Fibroblast of lung (primary cell): ENCODE measurements around the gene INCENP. TPM values are rescaled to one million over a fixed set of nuclear protein-coding genes. Genes with fewer than 3 reads are reported as not detected.
"Not testable (repeated sequence)": the region's sequence is repeated elsewhere in the genome, so short reads cannot be mapped to it uniquely, and the experiment has no call there.

ENCODE experiments used
- DNase-seq, 2 donors: peaks; one replicate each; pipeline versions ENCODE4 v3.0.0 to v3.0.0-alpha.2; 2010; ENCODE audit warnings: low read depth in 2 of 2
- H2AFZ ChIP-seq: 2 replicates; pipeline ENCODE4 v1.5.1; 2012; ENCODE audit warnings: low read length, control low read depth, inconsistent platforms
- H3K27ac ChIP-seq: 2 replicates; pipeline ENCODE4 v1.5.1; 2011; ENCODE audit warnings: low read length, control low read depth; ENCODE audit not compliant: insufficient read depth
- H3K27me3 ChIP-seq: 2 replicates; pipeline ENCODE4 v1.5.1; 2011; ENCODE audit warnings: mild to moderate bottlenecking, low read length; ENCODE audit not compliant: control insufficient read depth, insufficient read depth
- H3K36me3 ChIP-seq: 2 replicates; pipeline ENCODE4 v1.5.1; 2011; ENCODE audit warnings: low read length; ENCODE audit not compliant: control insufficient read depth, insufficient read depth
- H3K4me1 ChIP-seq: 2 replicates; pipeline ENCODE4 v1.5.1; 2011; ENCODE audit warnings: low read length; ENCODE audit not compliant: control insufficient read depth, insufficient read depth; ENCODE audit errors: extremely low read depth
- H3K4me2 ChIP-seq: 2 replicates; pipeline ENCODE4 v1.5.1; 2011; ENCODE audit warnings: low read length, control low read depth; ENCODE audit not compliant: insufficient read depth; ENCODE audit errors: extremely low read depth
- H3K4me3 ChIP-seq, 4 experiments: fragments of 200-600 bp in 1 of 4; sonication (generic) in 1 of 4; replicated peaks in 1 of 4; 2 replicates each; pipeline ENCODE4 v1.5.1; 2011 to 2016; ENCODE audit warnings: low read length in 4 of 4, low read depth in 3 of 4, mild to moderate bottlenecking in 3 of 4, control low read depth in 2 of 4, inconsistent platforms in 1 of 4, mixed read lengths in 1 of 4; ENCODE audit not compliant: insufficient read depth in 1 of 4; ENCODE audit errors: control extremely low read depth in 1 of 4
- H3K79me2 ChIP-seq: 2 replicates; pipeline ENCODE4 v1.5.1; 2012; ENCODE audit warnings: mild to moderate bottlenecking, low read length, inconsistent platforms; ENCODE audit not compliant: control insufficient read depth, insufficient read depth
- H3K9ac ChIP-seq: 2 replicates; pipeline ENCODE4 v1.5.1; 2011; ENCODE audit warnings: mild to moderate bottlenecking, low read length, control low read depth; ENCODE audit not compliant: insufficient read depth
- H3K9me3 ChIP-seq: 2 replicates; pipeline ENCODE4 v1.5.1; 2012; ENCODE audit warnings: low read depth, low read length; ENCODE audit not compliant: control insufficient read depth, insufficient read depth
- H4K20me1 ChIP-seq: 2 replicates; pipeline ENCODE4 v1.5.1; 2011; ENCODE audit warnings: low read length; ENCODE audit not compliant: control insufficient read depth, insufficient read depth; ENCODE audit errors: extremely low read depth
- EZH2 ChIP-seq: IDR thresholded peaks from 2 replicates; pipeline ENCODE4 v1.5.1; 2012; ENCODE audit warnings: low read length, control low read depth, mild to moderate bottlenecking; ENCODE audit errors: missing control alignments
- polyA plus RNA-seq, 2 donors: library from polyadenylated mRNA; depleted of rRNA in 1 of 2; stranded (reverse) in 1 of 2; unstranded in 1 of 2; fragments of >200 nt; gene quantifications; 2 replicates each; pipeline ENCODE4 v1.2.1, GENCODE V29; 2011 to 2012; ENCODE audit warnings: missing spikeins in 1 of 2
- total RNA-seq: library from RNA; depleted of rRNA; stranded (reverse); fragments of >200 nt; gene quantifications from 2 replicates; pipeline ENCODE4 v1.2.1, GENCODE V29; 2014
- TF ChIP-seq, protein P1 (sequence below), 2 donors: IDR thresholded peaks in 1 of 2; conservative IDR thresholded peaks in 1 of 2; 1 replicate in 1 of 2; 2 replicates in 1 of 2; pipeline ENCODE4 v1.5.1; 2011 to 2012; ENCODE audit warnings: low read length in 2 of 2, control low read depth in 1 of 2, inconsistent platforms in 1 of 2, low read depth in 1 of 2, mild to moderate bottlenecking in 1 of 2

INCENP gene
- total and polyA plus RNA-seq, 2 donors (not counting 1 experiment from before 2014, with no cell fraction given), result 6.6 to 12.7 TPM

- no peaks in the 10 kb centered on the region for H3K4me1 ChIP-seq
Measured at GRCh38 chr11:62186195-62186594, 62.4 kb downstream of the INCENP start.

GRCh38 chr11:62190011-62190410, 66.2 kb downstream of the INCENP start, which contains the start of gene SCGB1D1:
SCGB1D1 (plus strand) TSS chr11:62190216; CDS start chr11:62190285, 69 bp downstream.
- no peak for TF ChIP-seq EZH2
- TF ChIP-seq, protein P1, sequence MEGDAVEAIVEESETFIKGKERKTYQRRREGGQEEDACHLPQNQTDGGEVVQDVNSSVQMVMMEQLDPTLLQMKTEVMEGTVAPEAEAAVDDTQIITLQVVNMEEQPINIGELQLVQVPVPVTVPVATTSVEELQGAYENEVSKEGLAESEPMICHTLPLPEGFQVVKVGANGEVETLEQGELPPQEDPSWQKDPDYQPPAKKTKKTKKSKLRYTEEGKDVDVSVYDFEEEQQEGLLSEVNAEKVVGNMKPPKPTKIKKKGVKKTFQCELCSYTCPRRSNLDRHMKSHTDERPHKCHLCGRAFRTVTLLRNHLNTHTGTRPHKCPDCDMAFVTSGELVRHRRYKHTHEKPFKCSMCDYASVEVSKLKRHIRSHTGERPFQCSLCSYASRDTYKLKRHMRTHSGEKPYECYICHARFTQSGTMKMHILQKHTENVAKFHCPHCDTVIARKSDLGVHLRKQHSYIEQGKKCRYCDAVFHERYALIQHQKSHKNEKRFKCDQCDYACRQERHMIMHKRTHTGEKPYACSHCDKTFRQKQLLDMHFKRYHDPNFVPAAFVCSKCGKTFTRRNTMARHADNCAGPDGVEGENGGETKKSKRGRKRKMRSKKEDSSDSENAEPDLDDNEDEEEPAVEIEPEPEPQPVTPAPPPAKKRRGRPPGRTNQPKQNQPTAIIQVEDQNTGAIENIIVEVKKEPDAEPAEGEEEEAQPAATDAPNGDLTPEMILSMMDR (conservative IDR thresholded peaks at IDR 0.05 in 1 of 2, IDR thresholded peaks at IDR 0.05 in 1 of 2; ENCODE audit: low read depth in 1 of 2, low read length in 2 of 2), result no peak
- Histone ChIP-seq H3K9me3 (no peaks in the 10 kb centered on the region), H2AFZ (no peak within 1 kb of the TSS), H3K9ac (no peak within 1 kb of the TSS), H3K4me1 (no peaks in the 10 kb centered on the region), H3K27ac (no peak within 1 kb of the TSS), H3K36me3 (no peaks in the 10 kb centered on the region), H3K4me3 (no peak within 1 kb of the TSS), H4K20me1 (no peaks in the 10 kb centered on the region), H3K4me2 (no peak within 1 kb of the TSS), H3K27me3 (peaks cover 2% of the 10 kb centered on the region), H3K79me2 (no peaks in the 10 kb centered on the region)
- no peak for DNase-seq

More at GRCh38 chr11:62186195-62186594, 62.4 kb downstream of the INCENP start:
- H3K36me3 ChIP-seq, result no peaks in the 10 kb centered on the region
- H2AFZ ChIP-seq, result no peak overlapping the region
- no peak overlapping the region for H3K9ac ChIP-seq
- H3K9me3 ChIP-seq, result no peaks in the 10 kb centered on the region
- H3K27me3 ChIP-seq, result peaks cover 2% of the 10 kb centered on the region
- no peaks in the 10 kb centered on the region for H4K20me1 ChIP-seq
- no peak overlapping the region for H3K4me2 ChIP-seq
- no peak for TF ChIP-seq EZH2
- TF ChIP-seq, protein P1 (conservative IDR thresholded peaks at IDR 0.05 in 1 of 2, IDR thresholded peaks at IDR 0.05 in 1 of 2; ENCODE audit: low read depth in 1 of 2, low read length in 2 of 2), result no peak
- H3K79me2 ChIP-seq, result no peaks in the 10 kb centered on the region
- H3K4me3 ChIP-seq, result no peak overlapping the region
- H3K27ac ChIP-seq, result no peak overlapping the region
- DNase-seq, result no peak

- Histone ChIP-seq H4K20me1 (no peaks in the 10 kb centered on the region), H3K4me1 (no peaks in the 10 kb centered on the region), H3K4me2 (no peak overlapping the region), H3K27ac (no peak overlapping the region), H3K36me3 (no peaks in the 10 kb centered on the region), H3K27me3 (peaks cover 2% of the 10 kb centered on the region), H3K9me3 (no peaks in the 10 kb centered on the region), H3K79me2 (no peaks in the 10 kb centered on the region), H3K4me3 (no peak overlapping the region), H3K9ac (no peak overlapping the region), H2AFZ (no peak overlapping the region)
- no peak for DNase-seq
- no peak for TF ChIP-seq EZH2
- TF ChIP-seq, protein P1 (conservative IDR thresholded peaks at IDR 0.05 in 1 of 2, IDR thresholded peaks at IDR 0.05 in 1 of 2; ENCODE audit: low read depth in 1 of 2, low read length in 2 of 2), result no peak
Measured at GRCh38 chr11:62193952-62194351, 70.1 kb downstream of the INCENP start.

DNA sequence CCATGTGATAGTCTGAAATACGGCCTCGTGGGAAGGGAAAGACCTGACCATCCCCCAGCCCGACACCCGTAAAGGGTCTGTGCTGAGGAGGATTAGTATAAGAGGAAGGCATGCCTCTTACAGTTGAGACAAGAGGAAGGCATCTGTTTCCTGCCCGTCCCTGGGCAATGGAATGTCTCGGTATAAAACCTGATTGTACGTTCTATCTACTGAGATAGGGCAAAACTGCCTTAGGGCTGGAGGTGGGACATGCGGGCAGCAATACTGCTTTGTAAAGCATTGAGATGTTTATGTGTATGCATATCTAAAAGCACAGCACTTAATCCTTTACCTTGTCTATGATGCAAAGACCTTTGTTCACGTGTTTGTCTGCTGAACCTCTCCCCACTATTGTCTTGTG, 71.2 kb downstream of the INCENP start:
- H2AFZ ChIP-seq, DNase-seq, H3K36me3 ChIP-seq, H3K9me3 ChIP-seq, H3K4me1 ChIP-seq, H3K27ac ChIP-seq, H3K4me3 ChIP-seq, H3K4me2 ChIP-seq, H3K79me2 ChIP-seq, H3K9ac ChIP-seq, H3K27me3 ChIP-seq, H4K20me1 ChIP-seq: not testable (repeated sequence)
